Measurements from ENCODE around the gene DENND4A. TPM values are rescaled to one million over a fixed set of nuclear protein-coding genes. Genes with fewer than 3 reads are reported as not detected.
"Not testable (repeated sequence)": the region's sequence is repeated elsewhere in the genome, so short reads cannot be mapped to it uniquely, and the experiment has no call there.

DENND4A gene
- total RNA-seq, 1 experiment from 2014 or later = 62.4 TPM

DNA sequence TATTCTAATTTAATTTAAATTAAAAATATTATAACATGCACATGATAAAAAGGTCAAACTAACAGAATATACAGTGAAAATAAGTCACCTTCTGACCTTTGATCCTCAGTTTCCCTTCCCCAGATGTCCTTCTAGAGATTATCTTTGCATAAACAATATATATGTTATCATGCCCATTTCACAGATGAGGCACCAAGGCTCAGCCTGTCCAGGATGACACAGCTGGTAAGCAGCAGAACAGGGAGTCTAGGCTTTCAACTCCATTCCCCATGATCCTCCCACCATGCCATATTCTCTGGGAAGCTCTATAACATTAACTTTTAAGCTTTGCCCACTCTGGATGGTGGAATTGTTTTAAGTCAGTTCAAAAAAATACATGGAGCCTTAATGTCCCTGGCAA is 169.0 kb downstream of the DENND4A start:
- no peak for DNase-seq
- no peaks in the 10 kb centered on the region for H3K27me3 ChIP-seq (ENCODE audit: low read length)
- no peaks in the 10 kb centered on the region for H3K36me3 ChIP-seq (ENCODE audit: insufficient read depth, low read length)
- H3K9me2 ChIP-seq (replicated peaks; ENCODE audit: insufficient read depth, low read length) = no peaks in the 10 kb centered on the region
- no peaks in the 10 kb centered on the region for H3K9me3 ChIP-seq (ENCODE audit: low read length)
- no peak overlapping the region for H3K9ac ChIP-seq (ENCODE audit: low read length)
- peaks cover 4% of the 10 kb centered on the region; the same call in 1 of the 2 replicates for H3K79me2 ChIP-seq (ENCODE audit: low read length)
- no peak overlapping the region for H3K27ac ChIP-seq (ENCODE audit: low read length)
- peaks cover 12% of the 10 kb centered on the region for H3K4me1 ChIP-seq (ENCODE audit: low read length)
- no peak overlapping the region for H3K4me3 ChIP-seq (ENCODE audit: low read length)
- no peak overlapping the region for H2AFZ ChIP-seq (ENCODE audit: low read length)
- no peaks in the 10 kb centered on the region for H4K20me1 ChIP-seq (ENCODE audit: insufficient read depth, low read depth, low read length)
- no peak overlapping the region for H3K4me2 ChIP-seq (ENCODE audit: low read depth, low read length, poor library complexity, severe bottlenecking)

DNA sequence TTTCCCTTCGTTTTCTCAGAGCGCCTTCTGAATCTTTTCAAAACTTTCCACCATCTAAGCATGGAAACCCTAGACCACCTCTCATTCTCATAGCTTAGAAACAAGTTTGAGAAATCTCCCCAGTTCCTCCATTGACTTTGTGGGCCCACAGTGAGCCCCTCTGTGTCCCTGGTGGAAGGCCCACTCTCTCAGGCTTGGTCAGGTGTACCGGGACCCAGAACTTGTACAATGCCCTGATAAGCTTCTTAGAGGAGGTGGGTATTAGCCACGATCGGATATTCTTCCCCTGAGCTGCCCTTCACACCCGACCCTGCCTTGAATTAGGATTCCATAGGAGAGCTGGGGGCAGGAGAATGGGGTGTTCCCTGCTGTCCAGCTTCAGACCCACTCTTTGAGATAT is 170.5 kb downstream of the DENND4A start, which contains the start of gene SLC24A1:
SLC24A1 (plus strand) TSS at position 301 of the 400 bp plus-strand sequence. CDS start 2,143 bp downstream, outside the sequence.
- H3K36me3 ChIP-seq (ENCODE audit: insufficient read depth, low read length) = no peaks in the 10 kb centered on the region
- no peak within 1 kb of the TSS for H2AFZ ChIP-seq (ENCODE audit: low read length)
- peaks cover 3% of the 10 kb centered on the region for H3K4me1 ChIP-seq (ENCODE audit: low read length)
- no peaks in the 10 kb centered on the region for H4K20me1 ChIP-seq (ENCODE audit: insufficient read depth, low read depth, low read length)
- no peaks in the 10 kb centered on the region for H3K27me3 ChIP-seq (ENCODE audit: low read length)
- no peak within 1 kb of the TSS for H3K9ac ChIP-seq (ENCODE audit: low read length)
- no peaks in the 10 kb centered on the region for H3K9me2 ChIP-seq (replicated peaks; ENCODE audit: insufficient read depth, low read length)
- H3K9me3 ChIP-seq (ENCODE audit: low read length) = no peaks in the 10 kb centered on the region
- no peak within 1 kb of the TSS for H3K4me2 ChIP-seq (ENCODE audit: low read depth, low read length, poor library complexity, severe bottlenecking)
- no peak within 1 kb of the TSS for H3K4me3 ChIP-seq (ENCODE audit: low read length)
- no peak for DNase-seq
- H3K27ac ChIP-seq (ENCODE audit: low read length) = no peak within 1 kb of the TSS
- H3K79me2 ChIP-seq (ENCODE audit: low read length) = peaks cover 4% of the 10 kb centered on the region; the same call in 1 of the 2 replicates

DNA sequence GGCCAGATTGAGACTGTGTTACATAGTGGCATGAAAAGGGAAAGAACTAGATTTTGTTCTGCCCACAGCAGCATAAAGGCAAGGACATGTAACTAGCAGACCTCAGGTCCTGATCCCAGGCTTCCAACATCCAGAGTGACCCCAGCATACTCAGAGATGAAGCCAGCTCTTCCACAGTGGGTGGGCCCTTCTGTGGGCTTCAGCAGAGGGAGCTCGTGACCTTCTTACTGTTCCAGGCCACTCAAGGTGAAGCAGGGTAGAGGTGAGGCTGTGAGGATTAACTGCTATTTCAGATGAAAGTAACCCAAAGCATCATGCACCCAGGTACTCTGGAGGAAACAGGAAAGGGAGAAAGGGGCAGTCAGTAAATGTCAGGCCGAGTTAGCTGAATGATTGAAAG is 171.3 kb downstream of the DENND4A start:
- Histone ChIP-seq H3K9me3 (ENCODE audit: low read length) (no peaks in the 10 kb centered on the region), H3K4me3 (ENCODE audit: low read length) (no peak overlapping the region), H3K27ac (ENCODE audit: low read length) (no peak overlapping the region), H3K4me1 (ENCODE audit: low read length) (no peaks in the 10 kb centered on the region), H3K9ac (ENCODE audit: low read length) (no peak overlapping the region), H3K36me3 (ENCODE audit: insufficient read depth, low read length) (no peaks in the 10 kb centered on the region), H4K20me1 (ENCODE audit: insufficient read depth, low read depth, low read length) (no peaks in the 10 kb centered on the region), H2AFZ (ENCODE audit: low read length) (no peak overlapping the region), H3K27me3 (ENCODE audit: low read length) (no peaks in the 10 kb centered on the region), H3K79me2 (ENCODE audit: low read length) (peaks cover 4% of the 10 kb centered on the region; the same call in 1 of the 2 replicates), H3K4me2 (ENCODE audit: low read depth, low read length, poor library complexity, severe bottlenecking) (no peak overlapping the region), H3K9me2 (replicated peaks; ENCODE audit: insufficient read depth, low read length) (no peaks in the 10 kb centered on the region)
- peak; percentile 50 for DNase-seq

DNA sequence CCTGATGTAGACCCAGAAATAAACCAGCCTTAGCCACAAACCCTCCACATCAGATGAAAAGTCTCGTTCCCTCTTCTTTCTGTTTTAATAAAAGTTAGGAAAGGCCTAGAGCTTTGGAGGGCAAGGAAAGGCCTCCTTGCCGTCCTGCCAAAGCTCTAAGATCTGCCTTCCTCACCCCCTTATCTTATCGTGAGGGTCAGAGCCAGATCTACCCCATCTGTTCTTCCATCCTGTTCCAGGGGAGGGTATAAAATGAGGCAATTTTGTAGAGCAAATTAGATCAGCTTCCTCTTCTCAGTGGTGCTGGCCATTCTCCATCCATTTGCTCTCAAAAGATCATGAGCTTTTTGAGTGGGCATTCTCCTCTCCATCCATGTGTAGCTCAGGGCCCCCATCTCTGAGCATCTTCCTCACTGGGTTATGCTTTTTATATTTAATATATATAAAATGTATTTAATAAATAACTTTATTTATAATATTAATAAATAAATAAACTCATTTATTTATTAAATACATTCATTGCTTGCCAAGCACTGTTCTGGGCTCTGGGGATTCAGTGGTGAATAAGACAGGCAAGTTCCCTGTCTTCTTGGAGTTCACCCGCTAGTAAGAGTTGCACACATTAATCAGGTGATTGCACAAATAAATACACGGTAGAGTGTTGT is 172.3 kb downstream of the DENND4A start:
- no peaks in the 10 kb centered on the region for H3K9me2 ChIP-seq (replicated peaks; ENCODE audit: insufficient read depth, low read length)
- no peak overlapping the region for H3K27ac ChIP-seq (ENCODE audit: low read length)
- no peaks in the 10 kb centered on the region for H3K36me3 ChIP-seq (ENCODE audit: insufficient read depth, low read length)
- H3K9me3 ChIP-seq (ENCODE audit: low read length) = no peaks in the 10 kb centered on the region
- no peaks in the 10 kb centered on the region for H4K20me1 ChIP-seq (ENCODE audit: insufficient read depth, low read depth, low read length)
- no peak overlapping the region for H2AFZ ChIP-seq (ENCODE audit: low read length)
- DNase-seq = no peak
- H3K9ac ChIP-seq (ENCODE audit: low read length) = no peak overlapping the region
- H3K4me1 ChIP-seq (ENCODE audit: low read length) = no peaks in the 10 kb centered on the region
- H3K4me3 ChIP-seq (ENCODE audit: low read length) = no peak overlapping the region
- no peak overlapping the region for H3K4me2 ChIP-seq (ENCODE audit: low read depth, low read length, poor library complexity, severe bottlenecking)
- peaks cover 4% of the 10 kb centered on the region; the same call in 1 of the 2 replicates for H3K79me2 ChIP-seq (ENCODE audit: low read length)
- H3K27me3 ChIP-seq (ENCODE audit: low read length) = no peaks in the 10 kb centered on the region

DNA sequence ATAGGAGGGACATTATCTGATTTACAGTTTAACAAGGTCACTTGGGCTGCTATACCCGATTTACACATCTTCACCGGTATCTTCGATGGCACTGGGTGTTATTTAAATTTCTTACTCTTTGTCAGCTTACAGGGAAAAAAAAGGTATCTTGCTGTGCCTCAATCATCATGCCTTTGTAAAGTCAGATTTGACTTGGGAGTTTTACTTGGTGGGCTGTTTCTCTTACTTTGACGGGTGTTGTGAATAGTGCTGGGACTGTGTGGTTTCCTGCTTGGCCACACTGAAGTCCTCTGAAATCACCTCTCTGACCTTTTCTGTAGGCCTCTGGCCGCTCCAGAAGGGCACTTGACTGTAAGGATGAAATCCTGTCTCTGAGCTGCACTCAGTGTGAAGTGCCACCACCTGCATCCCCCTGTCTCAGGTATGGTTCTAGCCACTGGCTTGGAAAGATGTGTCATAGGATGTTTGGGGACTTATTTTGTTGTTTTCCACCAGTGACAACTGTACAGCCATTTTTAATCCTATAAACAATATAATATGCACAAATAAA is 173.5 kb downstream of the DENND4A start:
- no peaks in the 10 kb centered on the region for H3K27me3 ChIP-seq (ENCODE audit: low read length)
- peaks cover 4% of the 10 kb centered on the region for H3K4me1 ChIP-seq (ENCODE audit: low read length)
- peaks cover 4% of the 10 kb centered on the region for H3K79me2 ChIP-seq (ENCODE audit: low read length)
- no peaks in the 10 kb centered on the region for H3K9me2 ChIP-seq (replicated peaks; ENCODE audit: insufficient read depth, low read length)
- no peaks in the 10 kb centered on the region for H4K20me1 ChIP-seq (ENCODE audit: insufficient read depth, low read depth, low read length)
- H3K9me3 ChIP-seq (ENCODE audit: low read length) = no peaks in the 10 kb centered on the region
- no peak overlapping the region for H3K9ac ChIP-seq (ENCODE audit: low read length)
- H3K27ac ChIP-seq (ENCODE audit: low read length) = no peak overlapping the region
- H3K4me2 ChIP-seq (ENCODE audit: low read depth, low read length, poor library complexity, severe bottlenecking) = no peak overlapping the region
- no peaks in the 10 kb centered on the region for H3K36me3 ChIP-seq (ENCODE audit: insufficient read depth, low read length)
- H2AFZ ChIP-seq (ENCODE audit: low read length) = no peak overlapping the region
- no peak for DNase-seq
- H3K4me3 ChIP-seq (ENCODE audit: low read length) = no peak overlapping the region

DNA sequence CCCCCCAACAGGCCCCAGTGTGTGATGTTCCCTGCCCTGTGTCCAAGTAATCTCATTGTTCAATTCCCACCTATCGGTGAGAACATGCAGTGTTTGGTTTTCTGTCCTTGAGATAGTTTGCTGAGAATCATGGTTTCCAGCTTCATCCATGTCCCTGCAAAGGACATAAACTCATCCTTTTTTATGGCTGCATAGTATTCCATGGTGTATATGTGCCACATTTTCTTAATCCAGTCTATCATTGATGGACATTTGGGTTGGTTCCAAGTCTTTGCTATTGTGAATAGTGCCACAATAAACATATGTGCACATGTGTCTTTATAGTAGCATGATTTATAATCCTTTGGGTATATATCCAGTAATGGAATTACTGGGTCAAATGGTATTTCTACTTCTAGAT is 176.2 kb downstream of the DENND4A start:
- not testable (repeated sequence) for H3K27ac ChIP-seq (ENCODE audit: low read length); H3K4me3 ChIP-seq (ENCODE audit: low read length); H3K9me2 ChIP-seq (replicated peaks; ENCODE audit: insufficient read depth, low read length); H3K27me3 ChIP-seq (ENCODE audit: low read length); H3K36me3 ChIP-seq (ENCODE audit: insufficient read depth, low read length); H4K20me1 ChIP-seq (ENCODE audit: insufficient read depth, low read depth, low read length); DNase-seq; H3K9ac ChIP-seq (ENCODE audit: low read length); H3K4me2 ChIP-seq (ENCODE audit: low read depth, low read length, poor library complexity, severe bottlenecking); H3K9me3 ChIP-seq (ENCODE audit: low read length); H2AFZ ChIP-seq (ENCODE audit: low read length)
- Histone ChIP-seq H3K4me1 (ENCODE audit: low read length) (peaks cover 27% of the 10 kb centered on the region), H3K79me2 (ENCODE audit: low read length) (peaks cover 22% of the 10 kb centered on the region)

DNA sequence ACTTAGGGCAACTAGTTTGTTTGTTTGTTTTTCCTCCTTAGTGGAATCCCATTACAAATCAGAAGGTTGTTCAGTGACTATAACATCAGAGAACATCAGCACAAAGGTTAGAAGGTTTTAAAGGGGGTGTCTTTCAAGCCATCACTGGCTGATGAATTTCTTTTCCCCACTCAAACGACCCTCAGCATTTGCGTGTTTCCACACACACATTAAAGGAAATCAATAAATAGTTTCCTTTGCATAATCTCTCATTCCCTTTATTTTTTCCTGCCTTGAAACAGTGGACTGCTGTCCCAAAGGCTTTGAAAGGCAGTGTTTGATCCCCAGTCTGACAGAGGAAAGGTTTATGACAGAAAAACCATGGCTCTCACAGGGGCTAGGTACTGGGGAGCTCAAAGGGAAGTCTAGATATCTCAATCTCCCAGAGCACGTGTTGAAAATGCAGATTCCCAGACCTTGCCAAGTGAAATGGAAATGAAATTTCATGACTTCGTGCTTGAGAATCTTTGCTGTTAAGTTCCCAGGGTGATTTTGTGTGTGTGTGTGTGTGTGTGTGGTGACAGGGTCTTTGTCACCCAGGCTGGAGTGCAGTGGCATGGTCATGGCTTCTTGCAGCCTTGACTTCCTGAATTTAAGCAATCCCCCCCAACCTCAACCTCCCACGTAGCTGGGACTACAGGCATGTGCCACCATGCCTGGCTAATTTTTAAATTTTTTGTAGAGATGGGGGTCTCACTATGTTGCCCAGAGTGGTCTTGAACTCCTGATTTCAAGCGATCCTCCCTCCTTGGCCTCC is 178.9 kb downstream of the DENND4A start:
- Histone ChIP-seq H3K36me3 (ENCODE audit: insufficient read depth, low read length) (no peaks in the 10 kb centered on the region), H3K79me2 (ENCODE audit: low read length) (peaks cover 45% of the 10 kb centered on the region), H4K20me1 (ENCODE audit: insufficient read depth, low read depth, low read length) (no peaks in the 10 kb centered on the region), H3K27me3 (ENCODE audit: low read length) (no peaks in the 10 kb centered on the region), H2AFZ (ENCODE audit: low read length) (0 out of 2 replicates have a peak overlapping the region, but pooled peaks have one; percentile 32), H3K27ac (ENCODE audit: low read length) (peak overlapping the region; percentile 65; the same call in 1 of the 2 replicates), H3K9me2 (replicated peaks; ENCODE audit: insufficient read depth, low read length) (no peaks in the 10 kb centered on the region), H3K9ac (ENCODE audit: low read length) (peak overlapping the region; percentile 80), H3K4me2 (ENCODE audit: low read depth, low read length, poor library complexity, severe bottlenecking) (peak overlapping the region; percentile 86), H3K4me1 (ENCODE audit: low read length) (peaks cover 39% of the 10 kb centered on the region), H3K4me3 (ENCODE audit: low read length) (peak overlapping the region; percentile 79), H3K9me3 (ENCODE audit: low read length) (no peaks in the 10 kb centered on the region)
- DNase-seq = no peak

DNA sequence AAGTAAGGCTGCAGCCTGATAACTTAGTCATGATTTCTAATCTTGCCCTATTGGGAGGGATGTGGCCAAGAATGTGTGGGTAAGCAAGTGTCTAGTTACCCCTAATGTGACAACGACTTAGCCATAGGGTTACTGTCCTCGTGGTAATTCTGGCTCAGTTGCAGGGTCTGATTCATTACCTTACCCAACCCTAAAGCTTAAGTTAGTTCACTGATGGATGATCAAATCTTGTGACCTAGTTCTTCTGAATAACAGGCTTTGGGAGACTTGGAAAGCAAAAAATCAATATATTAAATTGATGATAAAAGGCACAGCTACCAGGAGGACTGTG is 179.5 kb downstream of the DENND4A start:
- peak overlapping the region; percentile 80 for H3K9ac ChIP-seq (ENCODE audit: low read length)
- peaks cover 51% of the 10 kb centered on the region for H3K79me2 ChIP-seq (ENCODE audit: low read length)
- no peaks in the 10 kb centered on the region for H4K20me1 ChIP-seq (ENCODE audit: insufficient read depth, low read depth, low read length)
- H3K9me3 ChIP-seq (ENCODE audit: low read length) = no peaks in the 10 kb centered on the region
- no peak for DNase-seq
- H3K27ac ChIP-seq (ENCODE audit: low read length) = peak overlapping the region; percentile 65
- peaks cover 39% of the 10 kb centered on the region for H3K4me1 ChIP-seq (ENCODE audit: low read length)
- H3K27me3 ChIP-seq (ENCODE audit: low read length) = no peaks in the 10 kb centered on the region
- H3K36me3 ChIP-seq (ENCODE audit: insufficient read depth, low read length) = no peaks in the 10 kb centered on the region
- no peak overlapping the region; the same call in 1 of the 2 replicates for H2AFZ ChIP-seq (ENCODE audit: low read length)
- peak overlapping the region; percentile 79 for H3K4me3 ChIP-seq (ENCODE audit: low read length)
- H3K9me2 ChIP-seq (replicated peaks; ENCODE audit: insufficient read depth, low read length) = no peaks in the 10 kb centered on the region
- H3K4me2 ChIP-seq (ENCODE audit: low read depth, low read length, poor library complexity, severe bottlenecking) = peak overlapping the region; percentile 86
